Transverse colon (tissue), 4 donors: Measurements from ENCODE around the gene ZER1. TPM values are rescaled to one million over a fixed set of nuclear protein-coding genes. Genes with fewer than 3 reads are reported as not detected.

Source experiments
- DNase-seq: peaks from one replicate; pipeline ENCODE4 v3.0.0-alpha.2; 2019
- H3K27ac ChIP-seq, 4 donors: fragments of 200-600 bp; sonication (generic); 2 replicates each; pipeline ENCODE4 v1.5.1; 2016 to 2018; ENCODE audit warnings: inconsistent platforms in 4 of 4
- H3K27me3 ChIP-seq: fragments of 200-600 bp; sonication (generic); 2 replicates; pipeline ENCODE4 v1.5.1; 2017; ENCODE audit warnings: inconsistent platforms
- H3K36me3 ChIP-seq, 4 donors: fragments of 200-600 bp; sonication (generic); 2 replicates each; pipeline ENCODE4 v1.5.1; 2017 to 2019; ENCODE audit warnings: inconsistent platforms in 4 of 4
- H3K4me1 ChIP-seq, 4 donors: fragments of 200-600 bp; sonication (generic); 2 replicates each; pipeline ENCODE4 v1.5.1; 2017 to 2020; ENCODE audit warnings: inconsistent platforms in 4 of 4
- H3K4me3 ChIP-seq, 4 donors: fragments of 200-600 bp; sonication (generic); 1 replicate in 1 of 4; 2 replicates in 3 of 4; pipeline versions ENCODE4 v1.5.1 to v1.6.1; 2017 to 2019; ENCODE audit warnings: inconsistent platforms in 4 of 4
- H3K9me3 ChIP-seq, 2 donors: fragments of 200-600 bp; sonication (generic); 2 replicates each; pipeline ENCODE4 v1.5.1; 2017 to 2019; ENCODE audit warnings: inconsistent platforms in 2 of 2
- CTCF ChIP-seq, 5 experiments: fragments of 200-600 bp in 3 of 5; fragments of 450-650 bp in 2 of 5; sonication (generic) in 3 of 5; IDR thresholded peaks; 1 replicate in 2 of 5; 2 replicates in 3 of 5; pipeline ENCODE4 v1.5.1; 2016 to 2017; ENCODE audit warnings: antibody characterized with exemption in 5 of 5, inconsistent platforms in 3 of 5, mild to moderate bottlenecking in 2 of 5, moderate library complexity in 1 of 5
- EP300 ChIP-seq: sonication (generic); formaldehyde crosslinking; IDR thresholded peaks from one replicate; pipeline ENCODE4 v1.6.1; 2017; ENCODE audit warnings: antibody characterized with exemption, low read depth
- POLR2A ChIP-seq: fragments of 450-650 bp; IDR thresholded peaks from one replicate; pipeline ENCODE4 v1.6.1; 2016; ENCODE audit warnings: antibody characterized with exemption, mild to moderate bottlenecking, moderate library complexity
- POLR2AphosphoS5 ChIP-seq, 3 donors: sonication (generic); formaldehyde crosslinking; IDR thresholded peaks; one replicate each; pipeline ENCODE4 v1.6.1; 2016; ENCODE audit warnings: antibody characterized with exemption in 3 of 3
- WGBS, 2 donors: methylation state at CpG; one replicate each; pipeline ENCODE4 v1.1.5; 2018; ENCODE audit warnings: low coverage in 1 of 2; 5-methylcytosine and 5-hydroxymethylcytosine counted together
- in situ Hi-C, 4 donors: fragments of 200-750 bp; cut with MboI; loops; one replicate each; pipeline versions ENCODE4 v1.15.0 to v1.15.1; 2017; ENCODE audit warnings: low sequenced_read_pairs in 3 of 4, low pct_ligation_motif_present in 1 of 4, low pct_unique_long_range_greater_than_20kb in 1 of 4
- intact Hi-C: fragments of 100-400 bp; cut with DNase I; formaldehyde crosslinking; loops from one replicate; pipeline ENCODE4 v1.15.1; 2023; ENCODE audit warnings: low total_unique reads
- total RNA-seq, 4 donors: library from RNA; depleted of rRNA; stranded (reverse); fragments of >200 nt; gene quantifications; one replicate each; pipeline ENCODE4 v1.1.0, GENCODE V29; 2016

The ZER1 gene
- total RNA-seq, 4 donors from 2014 or later = 57.5 to 116 (median 73.8) TPM

GRCh38 chr9:128743421-128743820 lies 28.3 kb downstream of the ZER1 start:
- intact Hi-C loops = no loop called here
- Histone ChIP-seq H3K9me3 (no peaks in the 10 kb centered on the region), H3K4me3 (no peak overlapping the region), H3K27ac (no peak overlapping the region), H3K36me3 (peaks cover 0 to 26% (median 5%) of the 10 kb centered on the region in 4 donors), H3K4me1 (no peaks in the 10 kb centered on the region), H3K27me3 (no peaks in the 10 kb centered on the region)
- DNase-seq = no peak
- TF ChIP-seq POLR2A = no peak
- WGBS, 2 donors = 93 to 100% methylated on average over 1 of the region's 1 CpG
- in situ Hi-C loops = no loop called here

GRCh38 chr9:128742401-128742800 lies 29.3 kb downstream of the ZER1 start:
- TF ChIP-seq POLR2AphosphoS5 (IDR thresholded peaks at IDR 0.05) (no peak), CTCF (IDR thresholded peaks at IDR 0.05) (no peak), EP300 (no peak), POLR2A (no peak)
- no peaks in the 10 kb centered on the region for H3K27me3 ChIP-seq
- in situ Hi-C loops = no loop called here
- H3K27ac ChIP-seq = no peak overlapping the region
- no peak overlapping the region for H3K4me3 ChIP-seq
- DNase-seq = no peak
- intact Hi-C loops = no loop called here
- no peaks in the 10 kb centered on the region for H3K9me3 ChIP-seq
- 85 to 90% methylated on average over 2 to 18 of the region's 20 CpGs for WGBS, 2 donors
- no peaks in the 10 kb centered on the region for H3K4me1 ChIP-seq
- peaks cover 0 to 27% (median 5%) of the 10 kb centered on the region in 4 donors for H3K36me3 ChIP-seq

- Histone ChIP-seq H3K9me3 (no peaks in the 10 kb centered on the region), H3K36me3 (peaks cover 0 to 32% (median 7%) of the 10 kb centered on the region in 4 donors), H3K4me1 (no peaks in the 10 kb centered on the region), H3K27ac (no peak overlapping the region), H3K4me3 (no peak overlapping the region), H3K27me3 (no peaks in the 10 kb centered on the region)
- in situ Hi-C loops = no loop called here
- TF ChIP-seq CTCF (IDR thresholded peaks at IDR 0.05) = no peak
- no peak for TF ChIP-seq EP300
- TF ChIP-seq POLR2AphosphoS5 (IDR thresholded peaks at IDR 0.05) = no peak
- TF ChIP-seq POLR2A = no peak
- 85% methylated on average over 2 of the region's 2 CpGs; no CpG with 5 or more reads in 1 of the 2 donors for WGBS, 2 donors
- intact Hi-C loops = no loop called here
- DNase-seq = no peak
These were observed 36.4 kb downstream of the ZER1 start for GRCh38 chr9:128735373-128735772.

- H3K27me3 ChIP-seq = no peaks in the 10 kb centered on the region
- peak; percentile 78 for DNase-seq
- in situ Hi-C loops = no loop called here
- TF ChIP-seq EP300 (no peak), CTCF (IDR thresholded peaks at IDR 0.05) (peak; percentile 53 to 66 (median 55))
- intact Hi-C loops = no loop called here
- peak overlapping the region; percentile 4 to 47 (median 40) for H3K27ac ChIP-seq
- no peaks in the 10 kb centered on the region for H3K9me3 ChIP-seq
- peaks cover 0 to 18% (median 4%) of the 10 kb centered on the region in 4 donors for H3K36me3 ChIP-seq
- WGBS, 2 donors = 35% methylated on average over 9 of the region's 9 CpGs; no CpG with 5 or more reads in 1 of the 2 donors
- H3K4me3 ChIP-seq = no peak overlapping the region
- H3K4me1 ChIP-seq = no peaks in the 10 kb centered on the region
These were observed 38.5 kb downstream of the ZER1 start for GRCh38 chr9:128733256-128733655.

- Histone ChIP-seq H3K36me3 (peaks cover 0 to 18% (median 4%) of the 10 kb centered on the region in 4 donors), H3K27ac (no peak overlapping the region), H3K9me3 (no peaks in the 10 kb centered on the region), H3K4me3 (no peak overlapping the region), H3K4me1 (no peaks in the 10 kb centered on the region), H3K27me3 (no peaks in the 10 kb centered on the region)
- in situ Hi-C loops = no loop called here
- TF ChIP-seq EP300 (no peak), CTCF (IDR thresholded peaks at IDR 0.05) (no peak), POLR2AphosphoS5 (IDR thresholded peaks at IDR 0.05) (no peak), POLR2A (no peak)
- 92% methylated on average over 13 of the region's 13 CpGs; no CpG with 5 or more reads in 1 of the 2 donors for WGBS, 2 donors
- no peak for DNase-seq
- intact Hi-C loops = no loop called here
These were observed 39.2 kb downstream of the ZER1 start for GRCh38 chr9:128732576-128732975.
